Measurements from ENCODE around the gene C5orf15. TPM values are rescaled to one million over a fixed set of nuclear protein-coding genes. Genes with fewer than 3 reads are reported as not detected.

The C5orf15 gene
- total and polyA plus RNA-seq, 9 of the 15 experiments (the other 6 are each of a cell fraction or from before 2014, with no cell fraction given): 23.3 to 50.7 (median 35.5) TPM

- TF ChIP-seq MXD1 (CRISPR knock-in tag; IDR thresholded peaks at IDR 0.05; ENCODE audit: borderline replicate concordance, poor library complexity, severe bottlenecking): no peak
- TF ChIP-seq RBBP5 (IDR thresholded peaks at IDR 0.05; ENCODE audit: borderline replicate concordance, insufficient read depth, low read length, poor library complexity, severe bottlenecking): peak; percentile 88
- no peak for TF ChIP-seq CHD2 (IDR thresholded peaks at IDR 0.05; ENCODE audit: low read depth, low read length)
- no peak for TF ChIP-seq E2F1 (CRISPR knock-in tag; IDR thresholded peaks at IDR 0.05)
- no peak for TF ChIP-seq SRF (CRISPR knock-in tag; IDR thresholded peaks at IDR 0.05)
- no peak for TF ChIP-seq ZFP36 (IDR thresholded peaks at IDR 0.05; ENCODE audit: low read depth, low read length, partially characterized antibody)
- no peak for TF ChIP-seq MTA1 (IDR thresholded peaks at IDR 0.05; ENCODE audit: borderline replicate concordance)
- TF ChIP-seq RFX7 (CRISPR knock-in tag; IDR thresholded peaks at IDR 0.05): no peak
- peak; percentile 92 for TF ChIP-seq ELF4 (CRISPR knock-in tag; IDR thresholded peaks at IDR 0.05)
- no peak for TF ChIP-seq CEBPB (tag; IDR thresholded peaks at IDR 0.05)
- TF ChIP-seq CBX2 (IDR thresholded peaks at IDR 0.05; ENCODE audit: insufficient read depth, low read length, poor library complexity, severe bottlenecking): no peak
- no peak for TF ChIP-seq FOXK1 (CRISPR knock-in tag; IDR thresholded peaks at IDR 0.05; ENCODE audit: borderline replicate concordance)
- no peak for TF ChIP-seq EWSR1 (IDR thresholded peaks at IDR 0.05; ENCODE audit: borderline replicate concordance, low read depth, partially characterized antibody)
- no peak for TF ChIP-seq TARDBP (IDR thresholded peaks at IDR 0.05)
- no peak for TF ChIP-seq ZSCAN32 (CRISPR knock-in tag; IDR thresholded peaks at IDR 0.05)
- TF ChIP-seq RBM34 (IDR thresholded peaks at IDR 0.05; ENCODE audit: borderline replicate concordance, insufficient read depth, low read length): no peak
- TF ChIP-seq PHF20 (IDR thresholded peaks at IDR 0.05; ENCODE audit: partially characterized antibody): no peak
- no peak for TF ChIP-seq CHD1 (IDR thresholded peaks at IDR 0.05; ENCODE audit: low read length)
- TF ChIP-seq ZNF146 (CRISPR knock-in tag; IDR thresholded peaks at IDR 0.05; ENCODE audit: unreplicated experiment): no peak
- no peak for TF ChIP-seq DMBX1 (CRISPR knock-in tag; IDR thresholded peaks at IDR 0.05; ENCODE audit: borderline replicate concordance)
- TF ChIP-seq LEF1 (IDR thresholded peaks at IDR 0.05): peak; percentile 85
- peak; percentile 85; the same call in 1 of the 2 replicates for TF ChIP-seq CC2D1A (IDR thresholded peaks at IDR 0.05)
- 0 out of 2 replicates have a peak, but pooled peaks have one; percentile 34 for TF ChIP-seq ZNF511 (CRISPR knock-in tag; IDR thresholded peaks at IDR 0.05)
- no peak for TF ChIP-seq SMARCB1 (IDR thresholded peaks at IDR 0.05; ENCODE audit: insufficient read length, low read depth)
- TF ChIP-seq TBP (optimal IDR thresholded peaks at IDR 0.05; ENCODE audit: low read depth, low read length): no peak
- no peak for TF ChIP-seq RBM14 (IDR thresholded peaks at IDR 0.05; ENCODE audit: borderline replicate concordance, insufficient read depth, low read depth, low read length)
- no peak; the same call in 1 of the 2 replicates for TF ChIP-seq MEF2D (tag; conservative IDR thresholded peaks at IDR 0.05; ENCODE audit: low read depth)
- TF ChIP-seq NFYB (IDR thresholded peaks at IDR 0.05; ENCODE audit: extremely low read depth, insufficient read length): no peak
Measured at GRCh38 chr5:133932441-133933168, 35.8 kb downstream of the C5orf15 start (continued).

Measured in K562 (cell line).